ENCODE results near the gene STEAP1B.

The STEAP1B gene

DNA sequence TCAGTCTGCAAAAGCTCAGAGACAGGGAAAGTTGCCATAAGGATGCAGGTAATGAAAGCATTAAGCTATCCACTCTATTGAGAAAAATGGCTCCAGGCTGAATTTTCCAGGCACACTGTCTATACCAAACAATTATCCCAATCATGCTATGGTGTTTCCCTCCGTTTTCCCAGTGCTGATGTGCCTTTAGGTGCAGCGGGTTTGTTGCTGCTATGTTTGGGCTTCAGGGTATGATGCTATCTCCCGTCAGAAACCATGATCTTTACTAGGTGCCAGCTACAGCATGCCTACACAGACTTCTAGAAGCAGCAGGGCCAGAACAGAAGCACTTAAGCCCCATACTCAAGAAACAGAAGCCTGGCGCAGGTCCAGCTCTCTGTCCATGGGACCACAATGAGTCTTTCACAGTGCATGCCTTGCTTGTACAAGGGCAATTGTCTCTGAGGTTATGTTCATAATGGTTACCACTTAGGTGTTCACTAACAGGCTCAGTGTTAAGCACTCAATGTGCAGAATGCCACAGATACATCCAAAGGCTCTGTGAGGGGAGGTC lies 19.4 kb downstream of the STEAP1B start:
- peaks cover 12% of the 10 kb centered on the region for H3K4me1 ChIP-seq (ENCODE audit: insufficient read depth, low read length, poor library complexity, severe bottlenecking)
- no peak overlapping the region for H3K4me2 ChIP-seq (ENCODE audit: low read depth, low read length, poor library complexity, severe bottlenecking)
- H3K36me3 ChIP-seq (ENCODE audit: insufficient read depth, low read length) = no peaks in the 10 kb centered on the region
- H4K20me1 ChIP-seq (ENCODE audit: insufficient read depth, low read length, poor library complexity, severe bottlenecking) = no peaks in the 10 kb centered on the region
- no peaks in the 10 kb centered on the region for H3K79me2 ChIP-seq (ENCODE audit: insufficient read depth, low read length)
- H3K9me3 ChIP-seq (ENCODE audit: insufficient read depth, low read depth, low read length) = no peaks in the 10 kb centered on the region
- no peaks in the 10 kb centered on the region for H3K27me3 ChIP-seq (ENCODE audit: insufficient read depth, low read length, poor library complexity, severe bottlenecking)
- H3K4me3 ChIP-seq (ENCODE audit: low read length, poor library complexity, severe bottlenecking) = no peak overlapping the region
- H3F3A ChIP-seq (ENCODE audit: low read depth) = no peaks in the 10 kb centered on the region
- H2AFZ ChIP-seq (ENCODE audit: low read length) = no peak overlapping the region
- H3K9ac ChIP-seq (ENCODE audit: low read depth, low read length, poor library complexity, severe bottlenecking) = no peak overlapping the region
- TF ChIP-seq, protein P1, sequence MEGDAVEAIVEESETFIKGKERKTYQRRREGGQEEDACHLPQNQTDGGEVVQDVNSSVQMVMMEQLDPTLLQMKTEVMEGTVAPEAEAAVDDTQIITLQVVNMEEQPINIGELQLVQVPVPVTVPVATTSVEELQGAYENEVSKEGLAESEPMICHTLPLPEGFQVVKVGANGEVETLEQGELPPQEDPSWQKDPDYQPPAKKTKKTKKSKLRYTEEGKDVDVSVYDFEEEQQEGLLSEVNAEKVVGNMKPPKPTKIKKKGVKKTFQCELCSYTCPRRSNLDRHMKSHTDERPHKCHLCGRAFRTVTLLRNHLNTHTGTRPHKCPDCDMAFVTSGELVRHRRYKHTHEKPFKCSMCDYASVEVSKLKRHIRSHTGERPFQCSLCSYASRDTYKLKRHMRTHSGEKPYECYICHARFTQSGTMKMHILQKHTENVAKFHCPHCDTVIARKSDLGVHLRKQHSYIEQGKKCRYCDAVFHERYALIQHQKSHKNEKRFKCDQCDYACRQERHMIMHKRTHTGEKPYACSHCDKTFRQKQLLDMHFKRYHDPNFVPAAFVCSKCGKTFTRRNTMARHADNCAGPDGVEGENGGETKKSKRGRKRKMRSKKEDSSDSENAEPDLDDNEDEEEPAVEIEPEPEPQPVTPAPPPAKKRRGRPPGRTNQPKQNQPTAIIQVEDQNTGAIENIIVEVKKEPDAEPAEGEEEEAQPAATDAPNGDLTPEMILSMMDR (conservative IDR thresholded peaks at IDR 0.05; ENCODE audit: low read length) = no peak
- no peak for TF ChIP-seq EZH2phosphoT487 (IDR thresholded peaks at IDR 0.05; ENCODE audit: borderline replicate concordance)
- no peaks in the 10 kb centered on the region for H3K9me2 ChIP-seq (replicated peaks; ENCODE audit: low read depth, low read length)

DNA sequence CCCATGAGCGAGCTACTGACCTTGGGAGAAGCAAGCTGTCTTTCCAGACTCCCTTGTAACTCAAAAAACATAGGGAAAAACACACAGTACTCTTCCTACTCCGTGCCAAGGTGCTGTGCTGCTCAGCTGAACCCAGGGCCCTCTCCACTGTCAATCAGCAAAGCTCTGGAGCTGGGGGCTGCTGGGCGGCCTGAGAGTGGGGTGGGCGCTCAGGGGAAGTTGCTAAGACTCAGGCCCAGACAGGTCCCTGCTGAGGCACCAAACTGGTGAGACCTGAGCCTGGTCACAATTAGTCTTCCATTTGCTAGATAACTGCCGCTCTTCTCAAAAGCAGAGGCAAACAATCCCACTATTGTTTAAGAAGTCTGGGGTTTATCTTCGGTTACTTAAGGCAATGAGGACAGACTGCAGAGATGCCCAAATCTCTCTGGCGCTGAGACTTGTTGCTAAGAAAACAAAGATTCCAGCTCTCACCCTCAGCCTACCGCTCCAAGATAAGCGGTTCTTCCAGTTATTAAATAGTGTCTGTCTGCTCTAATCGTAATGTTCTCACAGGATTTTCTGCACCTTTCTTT lies 22.0 kb downstream of the STEAP1B start:
- no peak for TF ChIP-seq EZH2phosphoT487 (IDR thresholded peaks at IDR 0.05; ENCODE audit: borderline replicate concordance)
- TF ChIP-seq, protein P1 (conservative IDR thresholded peaks at IDR 0.05; ENCODE audit: low read length) = no peak
- H3K4me3 ChIP-seq (ENCODE audit: low read length, poor library complexity, severe bottlenecking) = no peak overlapping the region
- no peaks in the 10 kb centered on the region for H3K27me3 ChIP-seq (ENCODE audit: insufficient read depth, low read length, poor library complexity, severe bottlenecking)
- H3F3A ChIP-seq (ENCODE audit: low read depth) = no peaks in the 10 kb centered on the region
- H3K36me3 ChIP-seq (ENCODE audit: insufficient read depth, low read length) = no peaks in the 10 kb centered on the region
- H4K20me1 ChIP-seq (ENCODE audit: insufficient read depth, low read length, poor library complexity, severe bottlenecking) = no peaks in the 10 kb centered on the region
- no peaks in the 10 kb centered on the region for H3K9me3 ChIP-seq (ENCODE audit: insufficient read depth, low read depth, low read length)
- no peak overlapping the region for H3K4me2 ChIP-seq (ENCODE audit: low read depth, low read length, poor library complexity, severe bottlenecking)
- H2AFZ ChIP-seq (ENCODE audit: low read length) = no peak overlapping the region
- no peaks in the 10 kb centered on the region for H3K9me2 ChIP-seq (replicated peaks; ENCODE audit: low read depth, low read length)
- no peaks in the 10 kb centered on the region for H3K79me2 ChIP-seq (ENCODE audit: insufficient read depth, low read length)
- no peak overlapping the region for H3K9ac ChIP-seq (ENCODE audit: low read depth, low read length, poor library complexity, severe bottlenecking)
- peaks cover 4% of the 10 kb centered on the region for H3K4me1 ChIP-seq (ENCODE audit: insufficient read depth, low read length, poor library complexity, severe bottlenecking)

DNA sequence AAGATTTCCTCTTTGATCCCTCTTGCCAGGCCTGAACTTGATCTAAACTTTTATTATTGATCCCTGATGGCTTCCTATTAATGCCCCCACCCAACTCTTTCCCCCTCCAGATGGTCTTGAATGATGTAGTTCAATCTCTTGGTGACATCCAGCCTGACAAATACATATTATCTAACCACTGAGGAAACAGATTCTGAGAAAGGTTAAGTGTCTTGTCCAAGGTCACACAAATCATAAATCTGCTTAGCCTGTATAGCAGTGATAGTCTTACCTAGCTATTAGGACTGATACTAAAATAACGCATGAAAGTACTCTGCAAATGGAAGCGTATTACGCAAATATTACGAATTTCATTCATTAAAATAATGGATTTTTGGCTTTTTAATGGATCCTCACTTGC lies 22.7 kb downstream of the STEAP1B start:
- no peaks in the 10 kb centered on the region for H3K9me3 ChIP-seq (ENCODE audit: insufficient read depth, low read depth, low read length)
- no peak overlapping the region for H3K4me2 ChIP-seq (ENCODE audit: low read depth, low read length, poor library complexity, severe bottlenecking)
- no peak overlapping the region for H3K4me3 ChIP-seq (ENCODE audit: low read length, poor library complexity, severe bottlenecking)
- H3K79me2 ChIP-seq (ENCODE audit: insufficient read depth, low read length) = no peaks in the 10 kb centered on the region
- H3K9me2 ChIP-seq (replicated peaks; ENCODE audit: low read depth, low read length) = no peaks in the 10 kb centered on the region
- TF ChIP-seq, protein P1 (conservative IDR thresholded peaks at IDR 0.05; ENCODE audit: low read length) = no peak
- TF ChIP-seq EZH2phosphoT487 (IDR thresholded peaks at IDR 0.05; ENCODE audit: borderline replicate concordance) = no peak
- no peak overlapping the region for H3K9ac ChIP-seq (ENCODE audit: low read depth, low read length, poor library complexity, severe bottlenecking)
- no peaks in the 10 kb centered on the region for H3K36me3 ChIP-seq (ENCODE audit: insufficient read depth, low read length)
- H3F3A ChIP-seq (ENCODE audit: low read depth) = no peaks in the 10 kb centered on the region
- H2AFZ ChIP-seq (ENCODE audit: low read length) = no peak overlapping the region
- peaks cover 4% of the 10 kb centered on the region for H3K4me1 ChIP-seq (ENCODE audit: insufficient read depth, low read length, poor library complexity, severe bottlenecking)
- no peaks in the 10 kb centered on the region for H3K27me3 ChIP-seq (ENCODE audit: insufficient read depth, low read length, poor library complexity, severe bottlenecking)
- H4K20me1 ChIP-seq (ENCODE audit: insufficient read depth, low read length, poor library complexity, severe bottlenecking) = no peaks in the 10 kb centered on the region
